Psoas muscle (tissue), 8 donors: ENCODE measurements around the gene C6orf89. TPM values are rescaled to one million over a fixed set of nuclear protein-coding genes. Genes with fewer than 3 reads are reported as not detected.
A peak's percentile ranks its signal among the peaks of the same experiment; 100 is the strongest.

Experiments used
- ATAC-seq, 4 donors: fragments of 200-7000 bp; cut with Tn5 transposase; one replicate each; pipeline ENCODE4 v1.9.1; 2020; ENCODE audit warnings: moderate library complexity in 3 of 4, mild to moderate bottlenecking in 2 of 4
- DNase-seq, 2 donors: peaks; one replicate each; pipeline ENCODE4 v3.0.0-alpha.2; 2020
- H3K27ac ChIP-seq: fragments of 200-600 bp; one replicate; pipeline ENCODE4 v1.8.0; 2022
- H3K27me3 ChIP-seq, 3 donors: fragments of 200-600 bp in 1 of 3; one replicate each; pipeline versions ENCODE4 v1.6.1 to v1.8.0; 2013 to 2022; ENCODE audit warnings: low read length in 2 of 3, mild to moderate bottlenecking in 2 of 3, moderate library complexity in 1 of 3; ENCODE audit not compliant: insufficient read depth in 3 of 3
- H3K36me3 ChIP-seq, 2 donors: fragments of 200-600 bp in 1 of 2; one replicate each; pipeline versions ENCODE4 v1.6.1 to v1.8.0; 2013 to 2022; ENCODE audit warnings: low read depth in 1 of 2, mild to moderate bottlenecking in 1 of 2, moderate library complexity in 1 of 2; ENCODE audit not compliant: insufficient read depth in 1 of 2
- H3K4me1 ChIP-seq: fragments of 200-600 bp; one replicate; pipeline ENCODE4 v1.8.0; 2022
- H3K4me3 ChIP-seq: fragments of 200-600 bp; one replicate; pipeline ENCODE4 v1.8.0; 2022; ENCODE audit warnings: mild to moderate bottlenecking
- H3K9me3 ChIP-seq: fragments of 200-600 bp; one replicate; pipeline ENCODE4 v1.8.0; 2022
- CTCF ChIP-seq: fragments of 200-600 bp; IDR thresholded peaks from one replicate; pipeline ENCODE4 v1.8.0; 2022; ENCODE audit warnings: antibody characterized with exemption
- WGBS, 3 donors: extraction: QIAGEN DNeasy Blood & Tissue Kit; methylation state at CpG; one replicate each; pipeline versions ENCODE4 v1.1.6 to v1.1.7; 2013; 5-methylcytosine and 5-hydroxymethylcytosine counted together
- intact Hi-C, 2 donors: fragments of 100-400 bp; cut with DNase I; formaldehyde crosslinking; loops; one replicate each; pipeline versions ENCODE4 v1.11.0 to v1.14.2; 2022
- polyA plus RNA-seq, 3 donors: library from polyadenylated mRNA; stranded (reverse); fragments of 200-250 nt; gene quantifications; one replicate each; pipeline ENCODE4 v1.2.3, GENCODE V29; 2013
- total RNA-seq, 4 donors: library from RNA; stranded (reverse); fragmentation: NEBNext Ultra II Directional in 2 of 4; extraction: Animal tissue kit (Norgen Biotek cat#: 25700) in 2 of 4; gene quantifications; one replicate each; pipeline versions ENCODE4 v1.2.1 to v1.2.4, GENCODE V29; 2021 to 2023
- donor health status: healthy with polysubstance abuse.
- donor health status: DM: no; HTN: no; CAD: no; lungs with moderate emphysema.
- donor health status: Bipolar disorder and iron deficiency.
- donor health status: healthy.
- donor health status: DM: yes; HTN: yes; CAD: no.
- donor health status: DM: no; HTN: no; CAD: no.
- donor health status: DM: no; HTN: no; CAD: no.
- donor health status: DM: yes; HTN: yes; CAD: no.

Gene C6orf89
- total and polyA plus RNA-seq, 7 donors = 23.2 to 56.3 (median 49.6) TPM

- H3K27ac ChIP-seq = no peak overlapping the region
- intact Hi-C loops = no loop called here
- DNase-seq (no peak), ATAC-seq (no peak)
- H3K36me3 ChIP-seq = peaks cover 6 to 94% of the 10 kb centered on the region in 2 donors
- no peaks in the 10 kb centered on the region for H3K9me3 ChIP-seq
- TF ChIP-seq CTCF = no peak
- H3K4me1 ChIP-seq = peaks cover under 1% of the 10 kb centered on the region
- 89 to 99% (median 89%) methylated on average over 4 of the region's 4 CpGs for WGBS, 3 donors
- no peak overlapping the region for H3K4me3 ChIP-seq
- H3K27me3 ChIP-seq = no peaks in the 10 kb centered on the region
Measured at GRCh38 chr6:36913082-36913481, 27.3 kb downstream of the C6orf89 start.

DNA sequence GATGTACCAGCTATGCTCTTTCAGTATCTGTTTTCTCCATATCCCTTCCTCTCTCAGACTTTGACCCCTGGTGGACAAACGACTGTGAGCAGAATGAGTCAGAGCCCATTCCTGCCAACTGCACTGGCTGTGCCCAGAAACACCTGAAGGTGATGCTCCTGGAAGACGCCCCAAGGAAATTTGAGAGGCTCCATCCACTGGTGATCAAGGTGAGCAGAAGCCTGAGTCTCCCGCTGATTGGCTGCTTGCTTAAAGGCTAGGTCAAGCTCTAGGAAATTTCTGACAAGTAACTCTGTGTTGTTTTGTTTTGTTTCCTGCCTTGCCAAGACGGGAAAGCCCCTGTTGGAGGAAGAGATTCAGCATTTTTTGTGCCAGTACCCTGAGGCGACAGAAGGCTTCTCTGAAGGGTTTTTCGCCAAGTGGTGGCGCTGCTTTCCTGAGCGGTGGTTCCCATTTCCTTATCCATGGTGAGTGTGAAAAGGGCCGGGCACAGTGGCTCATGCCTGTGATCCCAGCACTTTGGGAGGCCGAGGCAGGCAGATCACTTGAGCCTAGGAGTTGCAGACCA is 28.6 kb downstream of the C6orf89 start:
- peaks cover 10% of the 10 kb centered on the region for H3K4me1 ChIP-seq
- no peaks in the 10 kb centered on the region for H3K27me3 ChIP-seq
- intact Hi-C loops = no loop called here
- no peaks in the 10 kb centered on the region for H3K9me3 ChIP-seq
- no peak overlapping the region for H3K4me3 ChIP-seq
- WGBS, 3 donors = 69 to 76% (median 71%) methylated on average over 10 of the region's 10 CpGs
- H3K27ac ChIP-seq = no peak overlapping the region
- TF ChIP-seq CTCF = peak; percentile 24
- peak; percentile 71 to 77 (median 76) for ATAC-seq
- no peak for DNase-seq
- peaks cover 8 to 96% of the 10 kb centered on the region in 2 donors for H3K36me3 ChIP-seq

DNA sequence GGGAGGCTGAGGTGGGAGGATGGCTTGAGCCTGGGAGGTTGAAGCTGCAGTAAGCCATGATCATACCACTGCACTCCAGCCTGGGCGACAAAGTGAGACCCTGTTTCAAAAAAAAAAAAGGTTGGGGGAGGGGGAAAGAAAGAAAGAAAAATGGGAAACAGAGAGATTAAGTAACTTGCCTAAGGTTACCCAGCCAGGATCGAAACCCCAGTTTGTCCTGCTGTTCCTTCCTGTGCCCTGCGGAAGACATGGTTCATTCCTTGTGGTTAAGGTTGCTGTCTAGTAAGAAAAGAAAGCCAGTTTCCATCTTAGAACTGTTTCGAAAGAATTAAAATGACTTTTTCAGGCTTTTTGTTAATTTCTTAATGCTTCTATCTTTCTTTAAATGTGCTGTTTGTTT is 29.8 kb downstream of the C6orf89 start:
- Histone ChIP-seq H3K36me3 (peaks cover 8 to 98% of the 10 kb centered on the region in 2 donors), H3K27ac (no peak overlapping the region), H3K9me3 (no peaks in the 10 kb centered on the region), H3K4me3 (no peak overlapping the region), H3K27me3 (no peaks in the 10 kb centered on the region), H3K4me1 (peaks cover 18% of the 10 kb centered on the region)
- intact Hi-C loops = no loop called here
- WGBS, 3 donors = 92 to 96% (median 93%) methylated on average over 4 of the region's 4 CpGs
- TF ChIP-seq CTCF = no peak
- DNase-seq (no peak), ATAC-seq (no peak)

- TF ChIP-seq CTCF = no peak
Measured at GRCh38 chr6:36916126-36916525, 30.4 kb downstream of the C6orf89 start.

More at GRCh38 chr6:36916126-36916525, 30.4 kb downstream of the C6orf89 start:
- Histone ChIP-seq H3K27me3 (no peaks in the 10 kb centered on the region), H3K4me1 (peaks cover 18% of the 10 kb centered on the region), H3K4me3 (no peak overlapping the region), H3K27ac (no peak overlapping the region), H3K9me3 (no peaks in the 10 kb centered on the region), H3K36me3 (peaks cover 8 to 98% of the 10 kb centered on the region in 2 donors)
- intact Hi-C loops = no loop called here
- no peak for DNase-seq
- WGBS, 3 donors = 87 to 95% (median 93%) methylated on average over 2 of the region's 2 CpGs
- ATAC-seq = no peak
